Activated T-helper 1 cell treated with anti-CD3 and anti-CD28 coated beads, Interleukin-12 subunit alpha, Interleukin-12 subunit beta, Interleukin-2, Interleukin-4 antibody, amounts not matched to agents 30 ng/mL and 10 ng/mL and 1 ng/mL, durations not matched to agents 14 hours and 24 hours and 36 hours (primary cell): ENCODE results near the gene LCTL. TPM values are rescaled to one million over a fixed set of nuclear protein-coding genes. Genes with fewer than 3 reads are reported as not detected.
"Not testable (repeated sequence)": the region's sequence is repeated elsewhere in the genome, so short reads cannot be mapped to it uniquely, and the experiment has no call there.

Source experiments
- DNase-seq: peaks from one replicate; pipeline ENCODE4 v3.0.0; 2021; ENCODE audit warnings: low spot score
- H3K27ac Mint-ChIP-seq: one replicate; pipeline ENCODE4 v1.8.0; 2021; ENCODE audit warnings: mild to moderate bottlenecking, mixed read lengths
- H3K27me3 Mint-ChIP-seq: one replicate; pipeline ENCODE4 v1.8.0; 2022; ENCODE audit warnings: mild to moderate bottlenecking, moderate library complexity, mixed read lengths; ENCODE audit not compliant: insufficient read depth
- H3K36me3 Mint-ChIP-seq: one replicate; pipeline ENCODE4 v1.8.0; 2021; ENCODE audit warnings: low read depth, mixed read lengths
- H3K4me1 Mint-ChIP-seq: one replicate; pipeline ENCODE4 v1.8.0; 2021; ENCODE audit warnings: low read depth, mixed read lengths
- H3K4me3 Mint-ChIP-seq: one replicate; pipeline ENCODE4 v1.8.0; 2021; ENCODE audit warnings: mild to moderate bottlenecking, moderate library complexity, mixed read lengths
- H3K9me3 Mint-ChIP-seq: one replicate; pipeline ENCODE4 v1.8.0; 2021; ENCODE audit warnings: mixed read lengths
- intact Hi-C: fragments of 100-400 bp; cut with micrococcal nuclease; formaldehyde crosslinking; loops from one replicate; pipeline ENCODE4 v1.15.1; 2024
- total RNA-seq: library from RNA; stranded (reverse); gene quantifications from 2 replicates; pipeline ENCODE4 v1.2.3, GENCODE V29; 2022

LCTL gene
- total RNA-seq, 1 donor from 2014 or later: not detected

GRCh38 chr15:66502491-66502890 is 63.3 kb downstream of the LCTL start:
- Mint-ChIP-seq H3K27me3 (no peaks in the 10 kb centered on the region), H3K36me3 (peaks cover 72% of the 10 kb centered on the region), H3K4me3 (peak overlapping the region; percentile 99), H3K4me1 (peaks cover 58% of the 10 kb centered on the region), H3K9me3 (no peaks in the 10 kb centered on the region), H3K27ac (peak overlapping the region; percentile 70)
- no peak for DNase-seq
- intact Hi-C loops: loop anchor here (10.0 kb wide), 2 partner anchors 752 to 1198 kb away; partner anchors contain the start of genes AAGAB, IQCH and RNU5B-1

- not testable (repeated sequence) for DNase-seq, H3K9me3 Mint-ChIP-seq, H3K27me3 Mint-ChIP-seq
- Mint-ChIP-seq H3K4me1 (peaks cover 49% of the 10 kb centered on the region), H3K27ac (peak overlapping the region; percentile 71), H3K4me3 (peak overlapping the region; percentile 49), H3K36me3 (peaks cover 77% of the 10 kb centered on the region)
- intact Hi-C loops: loop anchor here (10.0 kb wide), 2 partner anchors 754 to 1196 kb away; partner anchors contain the start of genes AAGAB, IQCH and RNU5B-1
Measured at GRCh38 chr15:66500346-66500745, 65.5 kb downstream of the LCTL start.

GRCh38 chr15:66498501-66499386 is 67.1 kb downstream of the LCTL start:
- peaks cover 60% of the 10 kb centered on the region for H3K4me1 Mint-ChIP-seq
- intact Hi-C loops: loop anchor here (5.0 kb wide), 1 partner anchor 204 kb away; the partner anchor contains the start of gene SMAD6
- no peaks in the 10 kb centered on the region for H3K9me3 Mint-ChIP-seq
- H3K4me3 Mint-ChIP-seq: no peak overlapping the region
- no peaks in the 10 kb centered on the region for H3K27me3 Mint-ChIP-seq
- no peak for DNase-seq
- H3K36me3 Mint-ChIP-seq: peaks cover 82% of the 10 kb centered on the region
- H3K27ac Mint-ChIP-seq: peak overlapping the region; percentile 94

Other genes starting within 250 kb of the LCTL start
- 49.2 and 56.0 TPM in 2 replicates for gene TIPIN, start 209.3 kb downstream of the LCTL start, total RNA-seq
- 82.5 and 86.6 TPM in 2 replicates for gene MAP2K1, start 179.1 kb downstream of the LCTL start, total RNA-seq
- gene SNAPC5, start 68.2 kb downstream of the LCTL start, total RNA-seq: 37.3 and 39.0 TPM in 2 replicates
- 3,069 and 3,091 TPM in 2 replicates for gene RPL4, start 61.1 kb downstream of the LCTL start, total RNA-seq
- gene ZWILCH, start 60.7 kb downstream of the LCTL start, total RNA-seq: 37.5 and 42.2 TPM in 2 replicates
- gene SMAD6, start 136.2 kb upstream of the LCTL start, total RNA-seq: 0.34 and 0.83 TPM in 2 replicates